GM10847 (cell line): Measurements from ENCODE around the gene NRAP.

Experiments
- POLR2A ChIP-seq: IDR thresholded peaks from 2 replicates; pipeline ENCODE4 v1.6.1; 2011; ENCODE audit not compliant: insufficient read length; ENCODE audit errors: extremely low read depth

NRAP gene

DNA sequence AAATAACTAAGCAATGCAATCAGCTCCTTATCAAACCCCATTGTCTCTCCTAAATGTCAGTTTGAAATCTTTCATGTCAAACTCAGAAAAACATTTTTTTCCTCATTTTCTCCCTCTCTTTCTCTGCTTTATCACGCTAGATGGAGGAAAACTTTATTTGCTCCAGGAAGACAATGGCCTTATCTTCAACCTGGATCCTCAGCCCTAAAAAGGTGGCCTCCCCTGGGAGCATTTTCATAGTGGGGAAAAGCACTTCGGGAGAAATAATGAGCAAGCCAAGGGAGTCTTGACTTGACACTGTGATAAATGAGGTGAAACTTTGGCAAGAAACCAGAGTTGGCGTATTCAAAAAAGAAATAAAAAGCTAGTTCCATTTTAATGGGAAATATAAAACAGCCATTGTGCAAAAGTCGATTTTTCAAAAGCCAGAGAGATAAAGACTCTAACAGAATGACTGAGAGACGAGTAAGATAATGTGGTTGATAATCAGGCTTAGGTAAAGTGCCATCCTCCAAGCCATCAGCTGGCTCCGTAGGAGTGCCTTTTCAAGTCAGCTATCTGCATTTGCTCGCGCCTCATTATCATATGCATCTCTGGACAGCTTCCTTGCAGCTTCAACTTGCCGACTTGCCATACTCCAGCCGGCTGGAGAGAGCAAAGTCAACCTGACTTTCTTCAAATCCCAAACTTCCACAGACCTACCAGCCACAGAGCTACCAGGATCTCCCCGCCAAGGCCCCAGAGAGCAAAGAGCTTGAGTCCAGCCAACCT is 91.1 kb downstream of the NRAP start:
- TF ChIP-seq POLR2A: no peak

DNA sequence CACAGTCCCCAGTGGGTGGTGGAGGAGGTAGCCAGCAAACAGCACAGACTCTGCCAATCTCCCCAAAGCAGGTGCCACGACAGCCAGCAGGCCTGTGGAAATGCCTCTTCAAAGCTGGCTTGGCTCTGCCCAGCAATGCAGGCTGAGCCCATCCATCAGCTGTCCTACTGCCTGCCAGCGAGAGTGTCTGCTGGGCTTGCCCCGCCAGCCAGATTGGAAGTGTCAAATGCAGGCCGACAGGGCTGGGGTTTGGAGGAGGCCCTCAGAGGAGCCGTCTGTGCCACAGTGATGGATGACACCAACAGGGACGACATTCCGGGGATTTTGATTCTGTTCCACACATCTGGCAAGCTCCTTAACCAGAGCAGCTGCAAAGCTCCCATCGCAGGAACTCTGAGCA is 94.3 kb downstream of the NRAP start:
- no peak for TF ChIP-seq POLR2A

DNA sequence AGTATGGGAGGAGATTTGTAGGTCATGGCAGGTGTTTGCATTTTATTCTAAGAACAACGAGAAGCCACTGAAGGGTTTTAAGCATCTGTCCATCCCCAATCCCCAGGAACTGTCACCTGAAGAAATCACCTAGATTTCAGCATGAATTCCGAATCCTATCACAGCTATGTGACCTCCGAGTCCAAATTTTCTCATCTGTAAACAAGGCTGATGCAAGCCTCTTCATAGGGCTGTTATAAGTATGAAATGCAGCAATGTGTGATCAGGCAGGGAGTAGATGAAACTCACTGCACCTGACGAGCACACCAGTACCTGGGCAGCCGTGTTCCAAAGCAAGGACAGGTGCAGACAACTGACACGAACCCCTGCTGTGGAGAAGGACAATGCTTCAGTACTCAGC is 97.0 kb downstream of the NRAP start:
- no peak for TF ChIP-seq POLR2A

DNA sequence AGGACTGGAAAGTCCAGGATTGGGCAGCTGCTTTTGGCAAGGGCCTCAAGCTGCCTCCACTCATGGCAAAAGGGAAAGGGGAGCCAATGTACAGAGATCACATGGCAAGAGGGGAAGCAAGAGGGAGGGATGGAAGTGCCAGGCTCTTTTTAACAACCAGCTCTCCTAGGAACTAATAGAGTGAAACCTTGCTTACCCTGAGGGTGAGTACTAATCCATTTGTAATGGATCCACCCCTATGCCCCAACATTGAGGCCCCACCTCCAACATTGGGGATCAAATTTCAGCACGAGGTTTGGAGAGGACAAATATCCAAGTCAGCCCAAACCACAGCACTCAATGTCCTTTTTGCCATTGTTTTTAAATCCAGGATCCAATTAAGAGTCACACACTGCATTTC is 98.5 kb downstream of the NRAP start:
- TF ChIP-seq POLR2A: no peak

DNA sequence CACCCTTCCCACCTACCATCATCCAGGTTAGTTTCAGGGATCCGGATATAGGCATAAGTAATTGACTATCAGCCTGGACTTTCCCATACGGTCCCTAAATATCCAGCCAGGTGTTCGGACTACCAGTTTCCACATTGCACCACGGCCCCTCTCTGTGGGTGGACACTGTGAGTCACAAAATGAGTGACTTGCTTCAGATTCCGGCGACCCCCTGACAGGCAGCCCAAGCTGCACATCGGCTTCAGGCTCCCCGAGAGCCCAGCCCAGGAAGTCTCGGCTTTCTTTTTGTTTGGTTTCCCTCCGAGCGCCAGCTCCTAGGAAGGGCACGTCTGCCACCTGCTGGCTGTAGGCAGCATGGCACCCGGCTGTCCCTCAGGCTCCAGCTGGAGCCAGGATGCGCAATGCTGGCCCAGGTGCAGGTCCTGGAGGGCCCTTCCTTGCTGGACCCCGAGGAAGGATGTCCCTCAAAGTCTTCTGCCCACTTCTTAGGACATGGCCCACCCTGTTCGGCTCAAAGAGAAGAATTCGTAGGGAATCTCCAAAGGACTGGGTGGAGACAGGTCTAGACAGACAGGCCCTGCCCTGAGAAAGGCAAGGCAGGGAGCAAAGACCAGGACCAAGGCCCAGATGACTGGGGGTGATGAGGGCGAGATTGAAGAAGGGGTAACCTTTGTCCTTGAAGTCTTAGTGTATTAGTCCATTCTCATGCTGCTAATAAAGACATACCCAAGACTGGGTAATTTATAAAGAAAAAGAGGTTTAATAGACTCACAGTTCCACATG is 100.3 kb downstream of the NRAP start:
- no peak for TF ChIP-seq POLR2A

DNA sequence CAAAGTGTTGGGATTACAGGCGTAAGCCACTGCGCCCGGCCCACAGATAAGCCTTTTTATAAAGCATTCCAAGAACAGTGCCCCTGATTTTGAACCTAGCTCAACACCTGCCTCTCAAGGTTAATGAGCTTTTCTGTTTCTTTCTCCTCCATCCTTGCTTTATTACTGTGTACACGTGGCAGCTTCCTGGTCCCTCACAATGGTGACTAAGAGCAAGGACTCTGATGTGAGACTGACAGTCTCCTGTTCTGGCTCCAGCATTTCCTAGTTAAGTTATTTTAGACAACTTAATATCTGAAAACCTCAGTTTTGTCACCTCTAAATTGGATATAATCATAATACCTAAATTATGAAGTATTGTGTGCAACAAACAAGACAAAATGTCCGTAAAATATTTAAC is 101.1 kb downstream of the NRAP start:
- no peak for TF ChIP-seq POLR2A

DNA sequence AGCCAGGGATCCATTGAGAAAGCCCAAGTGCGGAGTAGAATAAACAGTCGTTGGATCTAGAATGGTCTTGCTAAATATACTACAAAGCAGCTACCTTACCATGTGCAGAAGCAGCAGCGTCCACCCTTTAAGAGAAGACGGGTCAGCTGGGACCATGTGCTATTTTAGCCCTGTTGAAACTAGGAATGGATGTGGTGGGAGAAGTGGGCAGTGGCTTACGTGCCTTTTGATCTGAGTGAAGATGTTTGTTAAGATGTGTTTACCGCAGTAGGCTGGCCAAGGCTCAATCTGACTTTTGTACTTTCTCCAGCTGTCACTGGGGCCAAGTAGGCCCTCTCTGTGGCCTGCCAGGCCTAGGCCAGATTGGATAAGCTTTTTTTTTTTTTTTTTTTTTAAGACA is 101.8 kb downstream of the NRAP start:
- no peak for TF ChIP-seq POLR2A

DNA sequence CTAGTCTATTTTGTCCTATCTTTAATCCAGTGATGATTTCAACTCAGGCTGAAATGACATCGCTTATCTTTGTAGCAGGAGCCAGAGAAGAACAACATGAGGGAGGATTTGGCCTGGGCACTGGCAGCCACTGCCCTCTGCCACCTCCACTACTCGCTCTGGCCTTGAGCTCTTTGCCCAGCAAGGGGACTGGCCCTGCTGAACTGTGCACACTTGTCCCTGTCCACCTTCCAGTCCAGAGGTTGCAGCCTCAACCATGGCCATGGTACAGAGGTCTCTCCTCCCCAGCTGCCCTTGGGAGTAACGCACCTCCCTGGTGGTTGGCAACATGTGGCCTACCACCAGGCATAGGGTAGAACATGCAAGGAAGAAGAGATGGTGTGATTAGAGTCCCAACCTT is 102.6 kb downstream of the NRAP start:
- TF ChIP-seq POLR2A: no peak

DNA sequence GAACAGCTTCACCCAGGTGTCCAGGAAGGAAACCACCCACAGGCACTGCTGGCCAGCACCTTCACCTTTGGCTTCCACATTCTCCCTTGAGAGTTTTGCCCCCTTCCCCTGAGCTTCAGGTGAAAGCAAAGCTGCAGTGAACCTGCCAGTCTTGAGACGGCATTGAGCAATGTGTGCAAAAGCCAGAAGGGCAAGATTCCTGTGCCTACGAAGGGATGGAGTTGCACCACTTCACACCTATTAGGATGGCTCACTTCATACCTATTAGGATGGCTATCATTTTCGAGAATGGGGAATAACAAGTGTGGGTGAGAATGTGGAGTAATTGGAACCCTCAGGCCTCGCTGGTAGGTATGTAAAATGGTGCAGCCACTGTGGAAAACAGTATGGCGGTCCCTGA is 103.8 kb downstream of the NRAP start:
- no peak for TF ChIP-seq POLR2A

DNA sequence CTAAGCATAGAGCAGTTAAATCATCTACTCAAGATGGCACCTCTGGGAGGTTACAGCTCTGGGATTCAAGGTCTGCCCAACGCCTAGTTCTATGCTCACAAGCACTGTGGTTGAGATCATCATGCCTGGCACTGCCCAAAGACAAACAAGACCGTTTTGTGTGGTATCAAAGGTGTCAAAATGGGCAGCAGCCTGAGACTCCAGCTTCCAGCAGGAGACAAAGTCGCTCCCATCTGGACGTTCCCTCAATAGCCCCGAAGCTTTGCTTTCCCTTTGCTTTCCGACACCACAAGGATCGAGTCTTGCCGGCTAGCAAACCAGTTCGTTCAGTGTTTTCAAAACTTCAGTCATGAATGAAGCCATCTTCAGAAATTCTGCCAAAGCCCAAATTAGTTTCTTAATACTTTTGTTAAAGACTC is 105.9 kb downstream of the NRAP start:
- TF ChIP-seq POLR2A: no peak

DNA sequence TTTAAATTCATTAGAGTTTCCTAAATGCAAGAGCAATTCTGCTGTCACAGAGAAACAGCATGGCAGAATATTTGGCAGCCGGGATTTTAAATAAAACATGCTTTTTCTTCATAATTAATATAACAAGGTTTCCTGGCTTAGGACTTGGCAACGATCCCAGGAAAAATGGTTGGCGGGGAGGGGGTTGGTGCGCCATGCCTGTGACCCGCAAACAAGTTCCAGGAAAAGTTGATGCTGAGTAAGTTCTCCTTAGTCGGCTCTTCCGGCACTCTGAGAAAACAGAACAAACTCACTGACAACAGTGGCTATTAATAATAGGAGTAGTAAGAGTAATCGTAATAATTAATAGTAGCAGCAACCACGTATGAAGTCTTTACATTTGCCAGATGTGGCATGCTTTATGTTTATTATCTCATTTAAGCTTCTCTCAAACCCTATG is 106.4 kb downstream of the NRAP start:
- TF ChIP-seq POLR2A: no peak

DNA sequence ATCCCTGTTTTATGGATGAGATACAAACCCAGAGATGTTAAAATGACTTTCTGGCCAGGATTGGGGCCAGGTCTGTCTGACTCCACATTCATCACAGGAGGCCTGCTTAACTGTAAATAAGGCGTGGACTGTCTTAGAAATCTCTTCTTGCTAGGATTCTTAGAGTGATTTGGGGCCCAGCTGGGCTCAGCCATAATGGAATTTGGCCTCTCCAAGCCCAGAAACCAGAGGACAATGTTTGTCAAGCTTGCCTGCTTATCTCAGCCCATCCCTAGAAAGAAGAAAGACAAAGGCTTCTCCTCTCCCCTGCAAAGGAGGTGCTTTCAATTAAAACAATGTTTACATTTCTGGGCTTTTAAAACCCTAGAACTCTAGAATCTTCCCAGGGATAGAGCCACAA is 108.1 kb downstream of the NRAP start:
- TF ChIP-seq POLR2A: no peak

DNA sequence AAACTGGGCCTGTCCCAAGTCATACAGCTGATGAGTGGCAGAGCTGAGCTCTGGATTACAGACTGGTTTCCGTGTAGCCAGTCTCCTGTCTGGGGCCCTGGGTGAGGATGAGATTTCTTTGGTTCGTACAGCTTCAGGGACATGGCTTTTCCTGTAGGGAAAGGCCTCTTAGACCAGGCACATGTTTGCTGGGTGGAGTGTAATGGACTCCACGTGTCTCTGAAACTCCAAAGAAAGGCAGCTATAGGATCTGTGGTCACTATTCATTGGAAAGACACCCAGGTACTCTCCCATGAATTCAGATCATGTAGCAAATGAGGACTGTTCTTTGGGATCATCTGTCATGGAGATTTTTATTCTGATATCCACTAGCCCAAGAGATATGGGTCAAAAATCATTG is 108.6 kb downstream of the NRAP start:
- TF ChIP-seq POLR2A: no peak

DNA sequence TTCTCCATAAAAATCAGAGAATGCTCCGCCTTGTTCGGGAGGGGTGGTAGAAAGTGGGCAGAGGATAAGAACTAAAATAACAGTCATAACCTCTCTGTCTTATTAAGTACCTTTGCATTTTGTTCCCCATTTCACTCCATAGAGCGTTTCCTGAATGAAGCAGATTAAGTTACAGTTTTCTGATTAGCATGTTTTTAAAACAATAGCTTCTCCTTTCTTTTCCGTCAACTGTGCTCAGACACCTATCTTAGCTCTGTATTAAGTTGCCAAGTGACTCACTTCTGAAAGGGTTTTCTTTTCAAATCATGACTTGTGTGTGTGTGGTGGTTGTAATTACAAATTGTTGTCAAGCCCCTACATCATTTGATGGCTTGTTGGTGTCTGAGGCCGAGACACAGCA is 109.6 kb downstream of the NRAP start:
- TF ChIP-seq POLR2A: no peak

DNA sequence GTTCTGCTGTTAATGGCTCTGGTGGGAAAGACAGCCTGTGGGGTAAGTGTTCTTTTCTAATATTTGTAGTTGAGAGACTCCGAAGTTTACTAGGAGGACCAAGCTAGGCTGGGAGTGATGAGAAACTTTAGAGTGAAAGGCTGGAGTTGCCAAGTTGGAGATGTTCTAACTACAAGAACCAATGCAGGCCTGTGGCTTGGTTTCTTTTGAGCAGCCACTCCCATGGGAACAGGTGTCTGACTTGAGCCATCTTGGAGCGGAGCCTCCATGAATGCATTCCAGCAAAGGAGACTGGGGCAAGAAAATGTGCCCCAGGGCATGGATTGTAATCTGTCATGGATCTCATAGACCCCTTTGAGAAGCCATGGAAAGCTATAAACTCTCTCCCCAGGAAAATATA is 110.7 kb downstream of the NRAP start:
- no peak for TF ChIP-seq POLR2A

DNA sequence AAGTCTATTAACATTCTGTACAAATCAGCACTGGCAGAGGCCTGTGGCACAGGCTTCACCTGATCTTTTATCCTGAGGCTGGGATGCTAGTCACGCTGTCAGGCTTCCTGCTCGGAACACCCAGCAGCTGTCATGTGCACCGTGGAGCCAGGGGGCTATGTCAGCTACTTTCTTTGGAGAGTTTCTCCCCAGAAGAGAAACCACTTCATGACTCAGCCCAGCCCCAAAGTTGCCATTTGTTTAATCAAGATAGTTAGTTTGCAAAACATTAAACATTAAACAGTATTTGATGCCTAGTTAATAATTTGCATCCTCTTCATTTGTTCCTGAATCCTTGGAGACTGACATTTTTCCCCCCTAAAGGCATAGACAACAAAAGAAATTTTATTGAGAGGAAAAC is 111.1 kb downstream of the NRAP start, which contains the start of gene HABP2:
TSS of gene HABP2 (plus strand) at position 353 of the 400 bp plus-strand sequence. CDS start 69 bp downstream, outside the sequence.
- TF ChIP-seq POLR2A: no peak

DNA sequence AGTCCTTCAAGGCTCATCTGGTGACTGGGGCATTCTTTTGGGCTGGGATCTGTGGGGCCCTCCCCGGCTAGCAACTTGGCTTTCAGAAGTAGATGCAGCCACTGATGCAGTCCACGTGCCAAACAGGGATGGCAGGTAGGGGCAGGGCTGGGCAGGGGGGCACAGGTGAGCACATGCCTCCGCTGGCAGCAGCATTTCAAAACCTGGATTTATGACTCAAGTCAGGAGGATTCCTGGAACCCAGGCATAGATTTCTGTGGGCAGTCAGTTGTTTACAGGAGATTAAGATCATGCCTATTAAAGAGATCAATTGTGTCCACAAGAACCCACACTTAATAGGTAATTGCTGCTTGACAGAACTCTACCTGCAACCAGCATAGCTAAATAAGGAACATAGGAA is 111.8 kb downstream of the NRAP start:
- TF ChIP-seq POLR2A: no peak

DNA sequence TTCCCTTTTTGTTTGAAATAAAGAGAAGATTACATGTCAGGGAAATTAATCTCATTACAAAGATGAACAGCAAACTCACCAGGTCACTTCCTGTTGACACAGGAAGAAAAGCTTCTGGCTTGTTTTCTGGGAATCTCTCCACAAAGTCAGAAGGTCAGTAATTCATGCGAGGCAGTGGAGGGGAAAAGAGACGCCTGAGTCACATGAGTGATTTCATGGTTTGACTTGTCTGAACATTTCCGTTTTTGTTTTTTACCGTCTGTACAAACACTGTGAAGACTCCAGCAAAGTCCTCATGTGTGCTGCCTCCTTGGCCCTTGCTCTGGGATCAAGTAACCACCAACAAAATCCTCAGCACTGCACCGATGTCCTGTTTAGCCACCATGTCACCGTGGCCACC is 113.5 kb downstream of the NRAP start:
- TF ChIP-seq POLR2A: no peak
